Peyer's patch (tissue), 4 donors: Measurements from ENCODE around the gene GAK.

Experiments
- CTCF ChIP-seq, 6 experiments: fragments of 450-650 bp in 4 of 6; fragments of 200-600 bp in 2 of 6; sonication (generic) in 1 of 6; IDR thresholded peaks; one replicate each; pipeline ENCODE4 v1.5.1; 2017 to 2019; ENCODE audit warnings: antibody characterized with exemption in 6 of 6, mild to moderate bottlenecking in 3 of 6, moderate library complexity in 1 of 6
- POLR2A ChIP-seq, 2 donors: fragments of 450-650 bp; IDR thresholded peaks; one replicate each; pipeline ENCODE4 v1.5.1; 2017; ENCODE audit warnings: antibody characterized with exemption in 2 of 2, mild to moderate bottlenecking in 2 of 2, moderate library complexity in 2 of 2

- TF ChIP-seq CTCF (IDR thresholded peaks at IDR 0.05) (no peak), POLR2A (IDR thresholded peaks at IDR 0.05) (no peak)
These were observed 39.3 kb downstream of the GAK start for GRCh38 chr4:892780-893179.
